Adrenal gland (tissue), 5 donors: ENCODE data around the gene EFCAB11.

Source experiments
- CTCF ChIP-seq, 6 experiments: fragments of 450-650 bp in 4 of 6; fragments of 200-600 bp in 2 of 6; sonication (generic) in 1 of 6; IDR thresholded peaks; 1 replicate in 5 of 6; 2 replicates in 1 of 6; pipeline versions ENCODE4 v1.5.1 to v1.8.0; 2016 to 2021; ENCODE audit warnings: antibody characterized with exemption in 6 of 6, mild to moderate bottlenecking in 2 of 6, moderate library complexity in 1 of 6
- POLR2A ChIP-seq, 2 donors: fragments of 450-650 bp; IDR thresholded peaks; one replicate each; pipeline ENCODE4 v1.6.1; 2017; ENCODE audit warnings: antibody characterized with exemption in 2 of 2, mild to moderate bottlenecking in 2 of 2, moderate library complexity in 1 of 2
- donor health status: DM: no; HTN: no; CAD: no.

- TF ChIP-seq CTCF (IDR thresholded peaks at IDR 0.05) (no peak), POLR2A (IDR thresholded peaks at IDR 0.05) (no peak)
These were observed 117.6 kb downstream of the EFCAB11 start for GRCh38 chr14:89836830-89837469.
